KMS-11 (cell line): ENCODE results near the gene GMPR.

Source experiments
- H2AFZ ChIP-seq: fragments of 200-600 bp; sonication (generic); 2 replicates; pipeline ENCODE4 v1.6.1; 2016; ENCODE audit warnings: antibody characterized with exemption, mixed run types, low read depth
- H3K27ac ChIP-seq: fragments of 200-600 bp; sonication (generic); 2 replicates; pipeline ENCODE4 v1.6.1; 2016; ENCODE audit warnings: mild to moderate bottlenecking, mixed run types
- H3K27me3 ChIP-seq: fragments of 200-600 bp; sonication (generic); 2 replicates; pipeline ENCODE4 v1.6.1; 2017; ENCODE audit warnings: mild to moderate bottlenecking, low read depth, mixed run types, moderate library complexity; ENCODE audit not compliant: insufficient read depth
- H3K36me3 ChIP-seq: fragments of 200-600 bp; sonication (generic); 2 replicates; pipeline ENCODE4 v1.6.1; 2017; ENCODE audit warnings: mild to moderate bottlenecking, mixed run types; ENCODE audit not compliant: insufficient read depth
- H3K4me1 ChIP-seq: fragments of 200-600 bp; sonication (generic); 2 replicates; pipeline ENCODE4 v1.6.1; 2016; ENCODE audit warnings: mild to moderate bottlenecking, low read depth, mixed run types; ENCODE audit not compliant: poor library complexity, severe bottlenecking
- H3K4me2 ChIP-seq: fragments of 200-600 bp; sonication (generic); 2 replicates; pipeline ENCODE4 v1.7.0; 2016; ENCODE audit warnings: mild to moderate bottlenecking, mixed run types
- H3K4me3 ChIP-seq: fragments of 200-600 bp; sonication (generic); IDR thresholded peaks from 2 replicates; pipeline ENCODE4 v1.6.1; 2017; ENCODE audit warnings: low read depth, low read length, mixed read lengths; ENCODE audit not compliant: insufficient read depth
- H3K79me2 ChIP-seq: fragments of 200-600 bp; sonication (generic); 2 replicates; pipeline ENCODE4 v1.6.1; 2016; ENCODE audit warnings: low read depth, mixed run types; ENCODE audit not compliant: insufficient read depth
- H3K9ac ChIP-seq: fragments of 200-600 bp; sonication (generic); 2 replicates; pipeline ENCODE4 v1.6.1; 2016; ENCODE audit warnings: mild to moderate bottlenecking, mixed run types
- H4K20me1 ChIP-seq: fragments of 200-600 bp; sonication (generic); 2 replicates; pipeline ENCODE4 v1.6.1; 2016; ENCODE audit warnings: mild to moderate bottlenecking, mixed run types; ENCODE audit not compliant: insufficient read depth
- TF ChIP-seq, protein P1 (sequence below): fragments of 200-600 bp; sonication (generic); conservative IDR thresholded peaks from 2 replicates; pipeline ENCODE4 v1.6.1; 2017; ENCODE audit warnings: low read depth, mild to moderate bottlenecking, antibody characterized with exemption, low read length, moderate library complexity, mixed read lengths

GMPR gene

DNA sequence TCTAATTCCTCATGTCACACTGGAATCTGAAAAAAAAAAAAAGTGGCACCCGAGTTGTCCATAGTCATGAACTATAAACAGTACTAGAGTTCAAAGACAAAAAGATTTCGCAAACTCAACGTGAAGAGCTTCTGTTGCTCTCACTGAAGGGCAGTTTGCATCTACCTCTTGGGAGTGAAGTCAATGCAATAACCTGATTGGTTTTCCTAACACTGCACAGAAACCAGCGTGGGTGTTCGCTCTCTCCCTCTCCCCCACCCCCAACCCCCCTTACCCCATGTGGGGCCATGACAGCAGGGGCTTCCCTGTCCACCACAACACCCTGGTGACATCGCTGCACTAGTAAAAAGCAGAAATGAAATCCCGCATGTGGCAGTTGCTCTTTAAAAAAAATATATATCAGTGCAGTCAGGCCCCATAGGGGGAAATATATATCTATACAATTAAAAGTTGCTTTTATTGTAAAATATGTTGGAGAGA, 66.9 kb downstream of the GMPR start:
- no peak overlapping the region for H3K4me2 ChIP-seq
- no peak overlapping the region for H3K4me3 ChIP-seq
- H4K20me1 ChIP-seq: no peaks in the 10 kb centered on the region
- H3K27ac ChIP-seq: no peak overlapping the region
- H3K27me3 ChIP-seq: no peaks in the 10 kb centered on the region
- H3K79me2 ChIP-seq: no peaks in the 10 kb centered on the region
- H2AFZ ChIP-seq: no peak overlapping the region
- TF ChIP-seq, protein P1, sequence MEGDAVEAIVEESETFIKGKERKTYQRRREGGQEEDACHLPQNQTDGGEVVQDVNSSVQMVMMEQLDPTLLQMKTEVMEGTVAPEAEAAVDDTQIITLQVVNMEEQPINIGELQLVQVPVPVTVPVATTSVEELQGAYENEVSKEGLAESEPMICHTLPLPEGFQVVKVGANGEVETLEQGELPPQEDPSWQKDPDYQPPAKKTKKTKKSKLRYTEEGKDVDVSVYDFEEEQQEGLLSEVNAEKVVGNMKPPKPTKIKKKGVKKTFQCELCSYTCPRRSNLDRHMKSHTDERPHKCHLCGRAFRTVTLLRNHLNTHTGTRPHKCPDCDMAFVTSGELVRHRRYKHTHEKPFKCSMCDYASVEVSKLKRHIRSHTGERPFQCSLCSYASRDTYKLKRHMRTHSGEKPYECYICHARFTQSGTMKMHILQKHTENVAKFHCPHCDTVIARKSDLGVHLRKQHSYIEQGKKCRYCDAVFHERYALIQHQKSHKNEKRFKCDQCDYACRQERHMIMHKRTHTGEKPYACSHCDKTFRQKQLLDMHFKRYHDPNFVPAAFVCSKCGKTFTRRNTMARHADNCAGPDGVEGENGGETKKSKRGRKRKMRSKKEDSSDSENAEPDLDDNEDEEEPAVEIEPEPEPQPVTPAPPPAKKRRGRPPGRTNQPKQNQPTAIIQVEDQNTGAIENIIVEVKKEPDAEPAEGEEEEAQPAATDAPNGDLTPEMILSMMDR: no peak
- H3K36me3 ChIP-seq: no peaks in the 10 kb centered on the region
- peaks cover 22% of the 10 kb centered on the region for H3K4me1 ChIP-seq
- no peak overlapping the region for H3K9ac ChIP-seq

DNA sequence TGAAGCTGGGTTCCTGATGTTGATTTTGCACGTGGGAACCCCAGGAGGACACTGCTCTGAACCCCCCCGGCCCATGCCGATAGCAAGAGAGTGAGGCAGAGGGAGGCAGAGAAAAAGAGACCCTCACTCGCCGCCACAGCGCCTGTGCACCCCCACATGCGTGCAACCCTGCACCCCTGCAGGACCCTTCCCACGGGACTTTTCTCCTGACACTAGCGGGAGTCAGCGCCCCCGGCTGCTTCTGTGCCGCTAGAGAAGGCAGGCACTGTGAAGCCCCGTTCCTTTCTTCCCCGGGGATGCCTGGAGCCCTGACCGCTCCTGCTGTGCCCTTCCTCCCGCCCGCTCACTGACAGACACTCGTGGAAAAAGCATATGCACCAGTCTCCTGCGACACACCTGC, 67.4 kb downstream of the GMPR start:
- no peak overlapping the region for H3K9ac ChIP-seq
- H3K36me3 ChIP-seq: no peaks in the 10 kb centered on the region
- no peaks in the 10 kb centered on the region for H3K27me3 ChIP-seq
- no peak overlapping the region for H3K4me2 ChIP-seq
- H3K27ac ChIP-seq: no peak overlapping the region
- TF ChIP-seq, protein P1: no peak
- H3K79me2 ChIP-seq: no peaks in the 10 kb centered on the region
- H4K20me1 ChIP-seq: no peaks in the 10 kb centered on the region
- H2AFZ ChIP-seq: no peak overlapping the region
- H3K4me1 ChIP-seq: peaks cover 18% of the 10 kb centered on the region
- H3K4me3 ChIP-seq: no peak overlapping the region

DNA sequence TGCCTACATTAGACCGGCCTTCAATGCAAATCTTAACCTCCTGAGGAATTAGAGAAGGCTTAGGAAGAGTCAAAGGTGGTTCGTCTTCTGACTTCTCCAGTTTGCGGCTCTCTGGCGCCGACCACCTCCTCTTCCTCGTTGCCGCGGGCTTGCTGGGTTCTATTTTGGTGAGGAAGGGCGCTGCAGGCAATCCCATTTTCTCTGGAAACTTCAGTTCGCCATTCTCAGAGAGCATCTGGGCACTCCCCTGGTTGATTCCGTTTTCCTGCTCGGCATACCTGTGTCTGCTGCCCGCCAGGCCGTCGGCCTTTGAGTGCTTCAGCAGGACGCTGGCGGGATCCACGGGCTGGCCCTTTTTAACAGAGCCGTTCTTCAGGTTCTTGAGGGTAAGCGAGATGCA, 67.9 kb downstream of the GMPR start:
- Histone ChIP-seq H3K4me2 (no peak overlapping the region), H3K9ac (no peak overlapping the region), H3K27me3 (no peaks in the 10 kb centered on the region), H2AFZ (no peak overlapping the region), H3K79me2 (no peaks in the 10 kb centered on the region), H3K4me1 (peaks cover 13% of the 10 kb centered on the region), H3K27ac (no peak overlapping the region), H4K20me1 (no peaks in the 10 kb centered on the region), H3K4me3 (no peak overlapping the region), H3K36me3 (no peaks in the 10 kb centered on the region)
- TF ChIP-seq, protein P1: no peak

DNA sequence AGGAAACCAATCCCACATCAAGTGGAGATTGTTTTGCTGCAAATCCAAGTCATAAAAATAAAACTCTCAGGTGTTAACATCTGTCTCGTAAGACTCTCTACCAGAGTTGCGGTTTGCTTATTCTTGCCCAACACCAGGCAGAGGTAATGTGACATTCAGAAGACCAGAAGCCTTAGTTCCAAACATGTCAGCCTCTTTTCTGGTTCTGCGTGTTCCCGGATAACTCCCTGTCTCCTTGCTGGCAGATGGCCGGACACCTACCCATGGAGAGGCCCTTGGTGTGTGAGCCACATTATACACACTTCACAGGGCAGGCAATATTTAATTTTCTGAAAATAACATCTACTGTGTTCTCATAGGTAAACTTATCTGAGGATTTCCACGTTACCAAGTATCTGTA, 73.4 kb downstream of the GMPR start:
- H2AFZ ChIP-seq: no peak overlapping the region
- H3K36me3 ChIP-seq: no peaks in the 10 kb centered on the region
- H3K79me2 ChIP-seq: no peaks in the 10 kb centered on the region
- H3K4me2 ChIP-seq: no peak overlapping the region
- H4K20me1 ChIP-seq: no peaks in the 10 kb centered on the region
- no peak overlapping the region for H3K27ac ChIP-seq
- no peaks in the 10 kb centered on the region for H3K27me3 ChIP-seq
- H3K9ac ChIP-seq: no peak overlapping the region
- TF ChIP-seq, protein P1: no peak
- H3K4me1 ChIP-seq: peaks cover 7% of the 10 kb centered on the region
- no peak overlapping the region for H3K4me3 ChIP-seq
